ENCODE measurements around the gene LIN37.

Gene LIN37

GRCh38 chr19:35748106-35749020 is at the start of gene LIN37:
Gene LIN37 (plus strand): TSS chr19:35748576. CDS start chr19:35748725, 149 bp downstream.
- DNase-seq, result peak; percentile 97

- peak; percentile 84 for DNase-seq
Measured at GRCh38 chr19:35702223-35703012, 46.0 kb upstream of the LIN37 start.

- DNase-seq, result no peak
Measured at GRCh38 chr19:35703343-35703742, 45.0 kb upstream of the LIN37 start.

- DNase-seq, result no peak
Measured at GRCh38 chr19:35704218-35704617, 44.2 kb upstream of the LIN37 start, which contains the start of gene ZBTB32. Gene ZBTB32 (plus strand): TSS chr19:35704558. CDS start chr19:35714627, 10,069 bp downstream.

GRCh38 chr19:35708391-35708790 is 40.0 kb upstream of the LIN37 start:
- no peak for DNase-seq

GRCh38 chr19:35710784-35711723 is 37.3 kb upstream of the LIN37 start:
- DNase-seq, result no peak

GRCh38 chr19:35712567-35713505 is 35.5 kb upstream of the LIN37 start:
- no peak for DNase-seq

GRCh38 chr19:35713506-35713850 is 34.9 kb upstream of the LIN37 start:
- no peak for DNase-seq

GRCh38 chr19:35713904-35714495 is 34.4 kb upstream of the LIN37 start:
- DNase-seq, result no peak

GRCh38 chr19:35714601-35715354 is 33.6 kb upstream of the LIN37 start:
- DNase-seq, result no peak

- no peak for DNase-seq
Measured at GRCh38 chr19:35715355-35715809, 33.0 kb upstream of the LIN37 start.

GRCh38 chr19:35715981-35716800 is 32.2 kb upstream of the LIN37 start:
- no peak for DNase-seq

GRCh38 chr19:35716801-35717664 is 31.3 kb upstream of the LIN37 start:
- peak; percentile 92 for DNase-seq

- no peak for DNase-seq
Measured at GRCh38 chr19:35717665-35718344, 30.6 kb upstream of the LIN37 start, which contains the start of gene KMT2B. Gene KMT2B (plus strand): TSS chr19:35718003. CDS start chr19:35718019, 16 bp downstream.

- no peak for DNase-seq
Measured at GRCh38 chr19:35718345-35719041, 29.9 kb upstream of the LIN37 start.

- no peak for DNase-seq
Measured at GRCh38 chr19:35719402-35720162, 28.8 kb upstream of the LIN37 start.
